HG03521 (cell line): ENCODE measurements around the gene C16orf90.
"Not testable (repeated sequence)": the region's sequence is repeated elsewhere in the genome, so short reads cannot be mapped to it uniquely, and the experiment has no call there.

Source experiments
- ATAC-seq: cut with Tn5 transposase; IDR thresholded peaks from one replicate; pipeline ENCODE4 v1.9.1; 2021; ENCODE audit warnings: mild to moderate bottlenecking, moderate library complexity; ENCODE audit not compliant: unreplicated experiment

Gene C16orf90, protein sequence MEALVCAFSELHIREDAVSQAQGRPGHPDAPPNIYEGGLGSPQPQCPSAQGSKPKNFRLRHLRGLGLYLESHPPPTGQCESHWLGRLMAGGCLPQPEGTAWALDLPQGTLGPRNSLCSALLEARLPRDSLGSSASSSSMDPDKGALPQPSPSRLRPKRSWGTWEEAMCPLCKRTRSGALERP

DNA sequence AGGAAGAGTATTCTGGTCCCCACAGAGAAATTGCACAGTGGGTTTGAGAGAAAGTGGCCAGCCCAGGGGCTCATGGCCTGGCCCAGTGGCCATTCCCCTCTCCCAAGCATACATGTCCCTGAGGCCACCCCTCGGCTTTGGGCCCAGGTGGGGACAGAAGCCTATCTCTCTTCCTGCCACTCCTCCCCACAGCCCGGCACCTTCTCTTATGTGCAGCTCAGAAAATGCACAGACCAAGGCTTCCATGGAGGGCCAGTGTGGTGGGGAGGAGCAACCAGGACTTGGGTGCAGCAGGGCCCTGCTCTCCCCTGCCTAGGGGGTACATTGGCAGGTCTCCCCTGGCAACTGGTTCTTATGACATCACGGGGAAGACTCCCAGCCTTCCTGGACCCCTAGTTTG lies at the start of gene C16orf90:
TSS of gene C16orf90 (minus strand) at position 314 of the 400 bp plus-strand sequence. CDS start at position 246, 68 bp downstream.
- ATAC-seq: no peak

DNA sequence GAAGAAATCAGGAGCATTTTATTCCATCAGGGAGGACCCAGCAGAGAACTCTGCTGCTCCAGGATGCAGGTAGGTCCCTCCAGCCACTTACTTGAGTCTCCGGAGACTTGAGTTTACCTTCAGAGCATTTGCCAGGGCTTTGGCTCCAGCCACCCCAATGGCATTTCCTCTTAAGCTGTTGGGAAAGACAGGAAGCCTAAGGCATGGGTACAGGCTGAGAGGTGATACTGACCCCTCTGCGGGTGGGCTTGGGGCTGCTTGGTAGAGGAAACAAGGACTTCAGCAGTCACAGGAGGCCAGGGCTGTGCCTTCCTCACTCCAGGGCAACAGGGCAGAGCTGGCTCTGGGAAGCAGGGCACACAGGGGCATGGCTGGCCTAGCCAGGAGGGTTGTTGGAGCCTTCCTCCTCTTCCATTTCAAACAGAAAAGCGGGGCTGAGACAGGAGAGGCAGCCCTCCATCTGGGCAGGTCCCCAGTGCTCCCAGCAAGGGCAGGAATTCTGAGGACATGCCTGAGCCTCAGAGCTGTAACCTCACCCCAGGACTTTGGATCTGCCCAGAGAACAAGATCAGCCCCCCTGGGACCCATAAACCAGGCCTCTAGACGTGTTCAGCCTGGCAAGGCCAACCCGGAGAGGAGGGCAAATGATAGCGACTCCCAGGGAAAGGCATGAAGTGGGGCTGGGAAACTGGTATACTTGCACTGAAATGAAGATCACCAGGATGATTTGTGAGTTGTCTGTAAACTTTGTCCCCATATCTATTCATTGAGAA lies 47.5 kb upstream of the C16orf90 start:
- ATAC-seq: no peak

DNA sequence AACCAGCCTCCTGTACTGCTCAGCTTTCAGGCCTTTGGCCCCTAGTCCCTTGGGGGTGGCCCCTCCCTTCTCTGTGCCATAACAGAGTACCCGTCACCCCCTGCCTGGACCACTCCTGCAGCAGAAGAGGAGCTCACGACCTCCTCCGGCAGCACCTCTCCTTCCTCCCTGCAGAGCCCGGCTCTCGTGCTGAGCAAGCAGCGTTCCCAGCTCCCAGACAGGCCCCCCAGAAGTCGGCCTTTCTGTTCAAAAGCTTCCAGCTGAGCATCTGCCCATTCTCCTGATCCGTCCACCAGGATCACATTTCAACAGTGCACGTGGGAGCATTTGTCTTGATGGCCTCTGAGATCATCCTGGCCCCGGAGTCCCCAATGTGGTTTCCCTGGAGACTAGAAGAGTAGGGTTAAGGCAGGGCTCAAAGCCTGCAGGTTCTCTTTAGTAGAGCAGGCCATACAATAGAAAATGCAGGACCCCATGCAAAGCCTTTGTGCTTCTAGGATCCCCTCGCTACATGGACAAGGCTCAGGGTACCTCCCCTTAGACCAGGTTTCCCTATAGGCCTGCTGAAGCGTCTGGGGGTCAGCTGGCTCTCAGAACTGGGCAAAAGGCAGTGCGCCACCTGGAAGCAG lies 46.4 kb upstream of the C16orf90 start:
- ATAC-seq: no peak

DNA sequence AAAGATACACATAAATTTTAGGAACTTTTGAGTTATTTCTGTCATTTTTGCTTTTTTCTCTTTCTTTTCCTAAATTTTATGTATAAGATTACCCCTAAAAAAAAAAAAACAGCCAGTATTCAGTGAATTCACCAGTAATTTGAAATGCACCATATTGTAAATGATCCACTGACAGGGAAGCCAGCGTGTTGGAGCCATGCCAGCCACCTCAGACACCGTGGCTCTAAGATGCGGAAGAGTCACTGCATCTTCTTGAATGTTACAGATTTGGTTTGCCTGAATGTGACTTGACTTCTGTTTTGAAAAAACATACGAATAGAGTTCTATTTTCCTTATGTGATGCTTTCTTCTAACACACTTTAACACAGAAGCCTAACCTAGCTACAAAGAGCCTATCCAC lies 42.9 kb upstream of the C16orf90 start:
- ATAC-seq: no peak

DNA sequence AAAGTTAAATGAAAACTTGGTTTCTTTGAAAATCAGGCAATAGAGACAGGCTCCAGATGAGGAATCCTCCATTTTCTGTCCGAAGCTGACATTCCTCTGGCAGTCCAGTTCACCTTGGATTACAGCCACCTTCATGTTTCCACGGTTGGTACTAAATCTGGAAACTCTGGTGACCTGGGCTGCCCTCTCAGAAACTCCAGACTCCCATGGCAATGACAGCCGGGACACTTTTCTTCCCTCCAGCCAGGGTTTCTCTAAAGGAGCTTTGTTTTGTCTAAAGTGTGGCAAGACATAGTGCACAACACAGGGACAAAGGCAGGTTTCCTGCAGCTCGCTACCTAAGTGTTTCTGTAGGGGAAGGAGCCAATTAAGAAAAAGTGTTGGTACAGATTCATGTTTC lies 41.6 kb upstream of the C16orf90 start:
- ATAC-seq: no peak

DNA sequence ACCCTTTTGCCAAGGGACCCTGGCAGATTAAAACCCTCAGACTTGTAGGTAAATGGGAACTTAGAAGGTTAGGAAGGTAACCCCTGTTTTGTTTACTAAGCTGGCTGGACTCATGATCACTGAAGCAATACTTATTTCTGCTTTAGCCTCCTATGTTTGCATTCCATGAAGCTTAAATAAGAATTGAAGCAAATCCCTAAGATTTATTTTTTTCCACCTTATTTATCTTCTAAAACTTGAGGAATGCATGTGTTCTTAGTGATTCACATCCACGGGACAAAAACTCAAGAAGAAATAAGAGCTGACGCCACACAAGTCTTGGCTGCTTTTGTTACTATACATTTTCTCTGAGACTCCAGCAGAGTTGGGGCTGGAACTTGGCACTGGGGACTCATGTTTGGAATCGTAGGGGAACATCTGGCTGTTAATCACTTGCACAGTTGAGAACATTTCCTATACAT lies 41.0 kb upstream of the C16orf90 start:
- ATAC-seq: no peak

DNA sequence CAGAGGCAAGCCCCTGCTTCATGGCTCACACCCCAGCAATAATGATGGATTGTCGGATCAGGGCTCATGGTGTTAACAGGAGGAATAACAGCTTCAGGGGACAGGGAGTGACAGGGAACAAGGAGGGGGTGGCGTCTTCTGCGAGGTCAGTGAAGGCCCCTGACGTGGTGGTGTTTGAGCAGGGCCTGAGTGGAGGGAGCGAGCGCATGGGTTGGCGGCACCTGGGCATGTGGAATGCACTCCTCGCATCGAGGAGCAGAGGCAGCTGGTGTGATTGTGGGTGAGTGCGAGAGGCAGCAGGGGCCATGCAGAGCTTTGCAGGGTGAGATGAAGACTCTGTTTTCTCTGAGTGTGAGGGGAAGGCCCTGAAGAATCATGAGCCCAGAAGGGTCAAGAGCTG lies 38.8 kb upstream of the C16orf90 start:
- no peak for ATAC-seq

DNA sequence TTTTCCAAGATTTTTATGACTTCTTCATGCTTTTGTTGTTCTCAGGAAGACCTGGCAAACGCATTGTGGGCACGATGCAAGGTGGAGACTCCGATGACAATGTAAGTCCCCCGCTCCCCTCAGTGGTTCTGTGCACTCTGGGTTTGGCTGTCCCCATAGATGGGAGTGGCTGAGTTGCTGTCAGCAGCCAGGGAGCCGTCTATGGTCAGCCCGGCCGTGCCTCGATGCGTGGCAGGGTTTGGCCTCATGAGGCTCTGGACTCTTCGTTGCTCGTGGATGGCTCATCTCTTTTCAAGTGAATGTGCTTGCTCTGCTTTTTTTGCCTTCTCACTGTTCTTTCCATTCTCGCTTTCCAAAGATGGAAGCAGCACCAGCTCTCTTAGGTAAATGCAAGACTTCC lies 37.5 kb upstream of the C16orf90 start:
- no peak for ATAC-seq

DNA sequence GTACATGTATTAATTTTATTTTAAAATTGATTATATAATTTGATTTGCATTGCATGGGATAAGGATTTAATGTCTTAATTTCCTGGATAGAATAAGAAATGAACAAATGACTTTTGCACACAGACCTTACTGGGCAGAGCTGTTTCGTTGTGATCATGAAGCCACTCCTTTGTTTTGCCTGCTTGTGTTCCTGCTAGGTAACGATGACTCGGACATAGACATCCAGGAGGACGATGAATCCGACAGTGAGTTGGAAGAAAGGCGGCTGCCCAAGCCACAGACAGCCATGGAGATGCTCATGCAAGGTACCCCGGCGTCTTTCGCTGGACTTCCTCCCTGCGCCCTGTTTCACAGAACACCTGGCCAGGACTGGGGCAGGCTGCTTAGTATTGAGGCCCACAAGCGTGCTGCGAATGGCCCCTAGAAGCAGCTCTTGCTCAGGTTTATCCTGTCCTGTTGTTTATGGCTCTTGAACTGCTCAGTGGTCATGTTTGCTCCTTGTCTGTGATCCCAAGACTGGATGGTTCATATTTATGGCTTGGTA lies 35.2 kb upstream of the C16orf90 start:
- no peak for ATAC-seq

DNA sequence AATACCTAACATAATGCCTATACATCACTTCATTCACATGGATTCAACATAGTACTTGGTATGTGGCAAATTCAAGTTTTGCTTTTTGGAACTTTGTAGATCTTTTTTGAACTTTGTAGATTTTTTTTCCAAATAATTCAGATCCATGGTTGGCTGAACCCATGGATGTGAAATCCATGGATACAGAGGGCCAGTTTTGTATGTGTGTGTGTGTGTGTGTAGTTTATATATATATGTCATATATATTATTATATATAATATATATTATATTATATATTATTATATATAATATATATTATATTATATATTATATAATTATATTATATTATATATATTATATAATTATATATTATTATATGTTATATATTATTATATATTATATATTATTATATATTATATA lies 33.9 kb upstream of the C16orf90 start:
- no peak for ATAC-seq

DNA sequence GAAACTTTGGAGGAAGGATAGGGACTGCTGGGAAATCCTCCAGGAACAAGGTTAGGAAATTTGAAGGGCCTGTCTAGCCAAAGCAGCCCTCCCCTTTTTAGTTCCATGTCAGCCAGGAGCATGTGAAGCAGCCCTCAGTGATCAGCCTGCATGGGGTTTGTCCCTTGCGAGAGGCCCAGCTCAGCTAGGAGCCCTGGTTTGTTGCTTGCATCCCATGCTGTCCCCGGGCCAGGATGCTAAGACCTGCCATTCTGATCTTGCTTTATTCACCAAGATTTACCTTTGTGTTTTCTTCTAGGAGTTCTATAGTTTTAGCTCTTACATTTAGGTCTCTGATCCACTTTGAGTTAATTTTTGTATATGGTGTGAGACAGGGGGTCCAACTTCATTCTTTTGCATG lies 33.1 kb upstream of the C16orf90 start:
- no peak for ATAC-seq

DNA sequence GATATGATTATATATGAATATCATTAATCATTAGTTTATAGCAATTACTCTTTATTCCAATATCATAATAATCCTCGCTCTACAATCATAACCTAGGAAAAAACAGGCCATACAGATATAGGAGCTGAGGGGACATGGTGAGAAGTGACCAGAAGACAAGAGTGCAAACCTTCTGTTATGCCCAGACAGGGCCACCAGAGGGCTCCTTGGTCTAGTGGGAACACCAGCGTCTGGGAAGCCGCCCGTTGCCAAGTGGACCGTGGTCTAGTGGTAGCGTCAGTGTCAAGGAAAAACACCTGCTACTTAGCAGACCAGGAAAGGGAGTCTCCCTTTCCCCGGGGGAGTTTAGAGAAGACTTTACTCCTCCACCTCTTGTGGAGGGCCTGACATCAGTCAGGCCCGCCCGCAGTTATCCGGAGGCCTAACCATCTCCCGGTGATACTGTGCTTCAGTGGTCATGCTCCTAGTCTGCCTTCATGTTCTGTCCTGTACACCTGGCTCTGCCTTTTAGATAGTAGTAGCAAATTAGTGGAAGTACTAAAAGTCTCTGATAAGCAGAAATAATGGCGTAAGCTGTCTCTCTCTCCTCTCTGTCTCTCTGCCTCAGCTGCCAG lies 32.0 kb upstream of the C16orf90 start:
- ATAC-seq: not testable (repeated sequence)

DNA sequence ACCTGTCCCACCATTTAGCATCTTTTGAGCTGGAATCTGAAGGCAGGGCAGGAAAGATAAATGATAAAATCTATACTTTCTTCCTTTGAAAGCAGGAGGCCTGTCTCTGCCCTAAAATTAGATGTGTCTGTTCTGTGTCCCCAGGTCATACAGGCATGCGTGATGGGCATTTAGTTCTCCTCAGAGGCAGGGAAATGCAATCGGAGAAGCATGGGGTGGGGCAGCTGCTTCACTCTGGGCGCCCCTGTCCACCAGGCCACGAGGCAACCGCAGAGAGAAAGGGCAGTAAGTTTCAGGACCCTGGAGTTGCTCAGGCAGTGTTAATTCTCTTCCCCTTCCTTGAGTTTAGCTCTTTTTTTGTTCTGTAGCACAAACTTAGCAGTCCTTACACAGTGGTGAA lies 30.7 kb upstream of the C16orf90 start:
- no peak for ATAC-seq

DNA sequence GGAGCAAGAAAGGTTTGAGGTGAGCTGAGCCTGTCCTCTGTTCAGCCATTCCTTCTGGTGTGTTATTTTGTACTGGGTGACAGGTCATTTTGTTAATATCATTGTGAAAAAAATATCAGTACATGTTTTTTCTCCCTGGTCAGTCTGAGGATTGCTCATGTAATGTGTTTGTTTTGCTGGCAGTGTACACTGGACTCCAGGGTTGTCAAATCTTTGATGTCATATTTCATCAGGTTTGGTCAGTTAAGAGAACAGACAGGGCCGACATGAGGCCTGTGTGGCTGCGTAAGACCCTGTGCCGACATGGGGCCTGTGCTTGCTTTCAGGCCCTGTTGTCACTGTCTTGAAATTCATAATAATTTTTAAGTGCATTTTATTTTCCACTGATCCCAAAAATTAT lies 28.0 kb upstream of the C16orf90 start:
- ATAC-seq: no peak

DNA sequence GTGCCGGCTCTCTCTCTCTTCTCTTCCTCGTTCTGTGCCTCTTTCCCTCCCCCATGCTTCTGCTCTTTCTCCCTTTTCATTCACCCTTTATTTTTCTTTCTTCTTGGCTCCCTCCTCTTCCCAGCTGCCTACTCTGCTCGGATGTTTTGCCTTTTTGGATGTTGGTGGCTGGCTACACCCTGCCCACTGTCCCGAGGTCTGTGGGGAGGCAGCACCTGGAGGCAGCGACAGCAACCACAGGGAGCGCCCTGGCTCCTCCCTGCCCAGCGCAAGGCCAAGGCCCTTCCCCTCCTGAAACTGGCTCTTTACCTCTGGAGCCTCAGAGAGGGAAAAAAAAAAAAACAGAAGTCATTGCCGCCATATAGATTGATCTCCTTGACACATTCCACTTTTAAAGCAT lies 25.6 kb upstream of the C16orf90 start:
- ATAC-seq: no peak

DNA sequence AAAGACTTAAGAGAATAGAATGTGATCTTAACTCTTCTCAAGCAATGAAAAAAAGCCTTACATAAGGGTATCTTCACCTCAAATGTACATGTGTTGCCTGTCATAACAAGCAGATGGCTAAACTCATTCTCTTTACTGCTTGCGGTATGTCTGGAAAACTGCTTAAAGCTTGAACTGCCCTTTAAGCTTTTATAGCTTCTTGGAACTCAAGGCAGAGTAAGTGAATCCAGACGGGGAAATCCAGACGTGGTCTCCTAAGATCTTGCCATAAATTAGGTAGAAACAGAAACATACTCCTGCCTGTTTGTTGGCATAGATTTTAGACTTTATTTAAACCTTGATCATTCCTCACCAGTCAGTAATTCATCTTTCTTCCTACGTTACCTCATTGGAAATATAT lies 25.1 kb upstream of the C16orf90 start:
- ATAC-seq: no peak

DNA sequence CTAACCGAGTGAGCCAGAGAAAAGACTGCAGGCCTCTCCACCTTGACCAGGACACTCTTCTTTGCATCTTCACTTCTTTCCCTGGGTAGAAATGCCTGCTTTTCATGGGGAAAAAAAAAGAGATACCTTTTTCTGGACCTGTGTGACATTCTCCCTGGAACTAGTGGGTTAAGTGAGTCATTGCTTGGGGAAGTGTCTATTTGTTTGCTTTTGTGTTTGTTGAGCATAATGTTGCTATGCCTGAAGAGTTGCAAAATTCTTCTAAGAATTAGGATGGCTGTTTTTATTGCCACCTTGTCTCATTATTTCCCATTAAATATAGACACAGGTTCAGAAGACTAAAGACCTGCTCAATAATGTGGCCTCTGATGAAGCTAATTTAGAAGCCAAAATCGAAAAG lies 24.3 kb upstream of the C16orf90 start:
- no peak for ATAC-seq

DNA sequence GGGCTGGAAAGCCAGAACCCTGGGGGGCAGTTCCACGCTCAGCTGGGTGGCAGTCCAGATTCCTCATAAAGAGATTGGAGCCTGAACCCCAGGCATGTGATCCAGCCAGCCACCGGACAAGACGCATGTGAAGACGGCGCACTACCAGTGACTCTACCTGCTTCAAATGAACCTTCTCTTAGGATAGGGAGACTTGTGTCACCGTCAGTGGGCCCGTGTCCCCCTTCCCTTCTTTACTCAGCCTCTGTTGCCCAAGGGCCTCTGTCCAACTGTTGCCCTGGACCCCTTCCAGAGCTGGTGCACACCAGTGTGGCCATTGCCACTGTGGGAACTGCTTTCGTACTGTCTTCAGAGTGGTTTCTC lies 23.7 kb upstream of the C16orf90 start:
- no peak for ATAC-seq

DNA sequence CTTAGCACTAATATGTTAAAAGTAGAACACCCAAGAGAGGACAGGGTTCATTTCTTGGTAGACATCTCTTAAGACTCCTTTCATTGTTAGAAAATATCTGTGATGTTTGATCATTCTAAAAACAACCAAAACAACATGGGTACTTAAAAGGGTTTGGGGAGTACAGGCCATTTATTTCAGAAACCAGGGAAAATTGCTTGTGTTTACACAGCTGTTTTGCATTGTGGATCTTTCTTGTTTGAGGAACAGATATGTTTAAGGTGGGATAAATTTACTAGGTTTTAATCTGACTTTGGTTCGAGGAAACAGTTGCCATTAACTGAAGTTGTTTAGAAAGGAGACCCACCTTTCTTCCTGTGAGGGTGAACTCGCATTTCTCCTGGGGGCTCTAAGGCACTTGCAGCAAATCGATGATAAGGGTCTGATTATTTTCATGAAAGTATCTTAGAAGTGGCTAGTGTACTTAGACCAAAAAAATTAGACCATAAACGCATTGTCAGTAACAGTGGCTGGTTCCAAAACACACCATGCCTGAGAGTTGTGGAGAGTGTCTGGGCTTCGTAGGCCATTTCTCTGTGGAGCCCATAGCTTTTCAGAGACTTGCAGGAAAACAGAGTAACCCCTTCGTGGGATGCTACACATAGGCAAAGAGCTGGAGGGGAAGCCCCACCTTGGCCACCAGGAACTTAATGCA lies 23.1 kb upstream of the C16orf90 start:
- no peak for ATAC-seq

DNA sequence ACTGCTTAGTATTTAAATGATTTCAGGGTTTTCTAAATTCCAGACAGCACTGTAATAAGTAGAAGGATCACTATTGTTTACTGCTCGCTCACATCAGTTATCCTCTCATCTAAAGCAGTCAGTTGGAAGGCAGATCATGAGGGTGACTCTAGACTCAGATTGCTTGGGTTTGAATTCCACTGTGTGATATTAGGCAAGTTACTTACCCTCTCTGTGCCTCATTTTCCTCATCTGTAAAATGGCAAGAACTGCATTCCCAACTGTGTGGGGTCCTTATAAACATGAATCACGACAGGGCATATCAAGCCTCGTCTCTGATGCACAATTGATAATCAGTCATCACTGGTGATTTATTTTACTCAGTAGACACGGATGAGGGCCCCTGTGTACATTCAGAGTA lies 20.6 kb upstream of the C16orf90 start:
- no peak for ATAC-seq

DNA sequence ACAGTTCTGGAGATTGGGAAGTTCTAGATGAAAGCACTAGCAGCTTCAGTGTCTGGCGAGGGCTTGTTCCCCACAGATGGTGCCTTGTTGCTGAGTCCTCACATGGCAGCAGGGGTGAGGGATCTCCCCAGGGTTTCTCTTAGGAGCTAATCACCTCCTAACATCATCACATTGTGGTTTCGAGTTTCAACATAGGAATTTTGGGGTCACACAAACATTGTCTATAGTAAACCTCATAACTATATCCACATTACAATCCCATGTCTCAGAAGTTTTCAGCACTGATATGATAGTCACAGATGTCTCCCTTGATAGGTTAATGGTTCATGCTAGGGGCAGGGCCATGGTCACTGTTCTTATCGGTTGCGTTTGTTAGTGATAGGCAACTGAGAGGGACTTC lies 19.3 kb upstream of the C16orf90 start:
- no peak for ATAC-seq
